Liver (tissue), 3 donors: Measurements from ENCODE around the gene CAMSAP3.

Source experiments
- CTCF ChIP-seq: fragments of 150-350 bp; IDR thresholded peaks from 2 replicates; pipeline ENCODE4 v1.5.1; 2017; ENCODE audit warnings: improper control_type of control experiment, low read depth, low read length; ENCODE audit not compliant: missing input control
- RXRA ChIP-seq, 2 donors: IDR thresholded peaks; 2 replicates each; pipeline ENCODE4 v1.6.1; 2017 to 2018; ENCODE audit warnings: antibody characterized with exemption in 2 of 2, mild to moderate bottlenecking in 1 of 2
- YY1 ChIP-seq: IDR thresholded peaks from 2 replicates; pipeline ENCODE4 v1.6.1; 2016; ENCODE audit warnings: antibody characterized with exemption, mild to moderate bottlenecking
- donor health status: healthy.
- donor health status: healthy.

GRCh38 chr19:7631577-7631976 lies 35.9 kb downstream of the CAMSAP3 start:
- TF ChIP-seq RXRA (IDR thresholded peaks at IDR 0.05) (no peak), CTCF (no peak), YY1 (no peak)
